ENCODE data around the gene CAPNS1.

GRCh38 chr19:36101550-36102327 is 38.1 kb upstream of the CAPNS1 start:
- TF ChIP-seq GABPA (tag; conservative IDR thresholded peaks at IDR 0.05; ENCODE audit: low read depth) (no peak), TCF7 (IDR thresholded peaks at IDR 0.05; ENCODE audit: borderline replicate concordance) (no peak), HOXB6 (CRISPR knock-in tag; IDR thresholded peaks at IDR 0.05; ENCODE audit: borderline replicate concordance) (no peak), MAZ (CRISPR knock-in tag; conservative IDR thresholded peaks at IDR 0.05 in 1 of 2, IDR thresholded peaks at IDR 0.05 in 1 of 2) (no peak), ZNF780A (CRISPR knock-in tag; IDR thresholded peaks at IDR 0.05) (no peak), MTA1 (IDR thresholded peaks at IDR 0.05; ENCODE audit: borderline replicate concordance) (no peak), ZNF717 (CRISPR knock-in tag; IDR thresholded peaks at IDR 0.05) (no peak), ZNF143 (CRISPR knock-in tag; IDR thresholded peaks at IDR 0.05) (no peak), PCBP2 (IDR thresholded peaks at IDR 0.05; ENCODE audit: low read depth, low read length, poor library complexity, severe bottlenecking) (no peak), EZH2 (IDR thresholded peaks at IDR 0.05; ENCODE audit: borderline replicate concordance, low read depth, low read length) (no peak), ZNF217 (CRISPR knock-in tag; IDR thresholded peaks at IDR 0.05) (no peak), ZBTB26 (CRISPR knock-in tag; IDR thresholded peaks at IDR 0.05) (no peak)

Measured in K562 (cell line).